ENCODE results near the gene ACTR1B. TPM values are rescaled to one million over a fixed set of nuclear protein-coding genes. Genes with fewer than 3 reads are reported as not detected.

ACTR1B gene
- total RNA-seq, 6 experiments from 2014 or later: 32.3 to 44.4 (median 35.1) TPM

- TF ChIP-seq CTCF (IDR thresholded peaks at IDR 0.05) (no peak), POLR2A (IDR thresholded peaks at IDR 0.05) (no peak)
- Histone ChIP-seq H3K9me3 (no peaks in the 10 kb centered on the region), H3K27me3 (no peaks in the 10 kb centered on the region), H3K36me3 (no peaks in the 10 kb centered on the region), H3K4me1 (peaks cover 0 to 11% (median 5%) of the 10 kb centered on the region in 4 donors), H3K4me3 (peak overlapping the region; percentile 33 to 77 (median 62)), H3K27ac (peak overlapping the region; percentile 77 to 96 (median 92))
- no peak for DNase-seq
- 4% methylated on average over 13 of the region's 21 CpGs for WGBS (ENCODE audit: insufficient coverage, low coverage, low lambda C conversion rate, missing lambda C conversion rate)
- intact Hi-C loops (cut with DNase I): no loop called here
- no peak for ATAC-seq
Observed at GRCh38 chr2:97664636-97664970, 759 bp upstream of the ACTR1B start.

- Histone ChIP-seq H3K27me3 (no peaks in the 10 kb centered on the region), H3K4me3 (peak overlapping the region; percentile 33 to 77 (median 62)), H3K4me1 (peaks cover 0 to 11% (median 5%) of the 10 kb centered on the region in 4 donors), H3K9me3 (no peaks in the 10 kb centered on the region), H3K27ac (peak overlapping the region; percentile 77 to 96 (median 92)), H3K36me3 (peaks cover 0 to 4% (median 0%) of the 10 kb centered on the region in 4 donors)
- ATAC-seq (no peak), DNase-seq (no peak)
- TF ChIP-seq CTCF (IDR thresholded peaks at IDR 0.05) (no peak), POLR2A (IDR thresholded peaks at IDR 0.05) (no peak)
- intact Hi-C loops (cut with DNase I): no loop called here
- WGBS (ENCODE audit: insufficient coverage, low coverage, low lambda C conversion rate, missing lambda C conversion rate): 0% methylated on average over 4 of the region's 46 CpGs
Observed at GRCh38 chr2:97663626-97663961, 250 bp downstream of the ACTR1B start.

GRCh38 chr2:97662895-97663625, 784 bp downstream of the ACTR1B start:
- peak overlapping the region; percentile 33 to 77 (median 62) for H3K4me3 ChIP-seq
- DNase-seq (peak; percentile 77 to 90 (median 84)), ATAC-seq (peak; percentile 47 to 60 (median 55))
- H3K4me1 ChIP-seq: peaks cover 0 to 11% (median 5%) of the 10 kb centered on the region in 4 donors
- H3K9me3 ChIP-seq: no peaks in the 10 kb centered on the region
- H3K36me3 ChIP-seq: peaks cover 0 to 6% (median under 1%) of the 10 kb centered on the region in 4 donors
- intact Hi-C loops (cut with DNase I): no loop called here
- H3K27me3 ChIP-seq: no peaks in the 10 kb centered on the region
- TF ChIP-seq CTCF (IDR thresholded peaks at IDR 0.05) (no peak), POLR2A (IDR thresholded peaks at IDR 0.05) (peak; percentile 22)
- peak overlapping the region; percentile 77 to 96 (median 92) for H3K27ac ChIP-seq
- WGBS (ENCODE audit: insufficient coverage, low coverage, low lambda C conversion rate, missing lambda C conversion rate): 2% methylated on average over 8 of the region's 24 CpGs

- Histone ChIP-seq H3K36me3 (peaks cover 0 to 12% (median under 1%) of the 10 kb centered on the region in 4 donors), H3K27me3 (no peaks in the 10 kb centered on the region), H3K27ac (peak overlapping the region; percentile 77 to 96 (median 92)), H3K4me3 (peak overlapping the region; percentile 33 to 77 (median 62)), H3K9me3 (no peaks in the 10 kb centered on the region), H3K4me1 (peaks cover 0 to 11% (median 5%) of the 10 kb centered on the region in 4 donors)
- intact Hi-C loops (cut with DNase I): no loop called here
- TF ChIP-seq POLR2A (IDR thresholded peaks at IDR 0.05): no peak
- TF ChIP-seq CTCF (IDR thresholded peaks at IDR 0.05): no peak
- DNase-seq: no peak
- 53% methylated on average over 8 of the region's 12 CpGs for WGBS (ENCODE audit: insufficient coverage, low coverage, low lambda C conversion rate, missing lambda C conversion rate)
- ATAC-seq: no peak
Observed at GRCh38 chr2:97662386-97662894, 1.4 kb downstream of the ACTR1B start.

Measured in right lobe of liver (tissue), 6 donors.